NOMO-1 (cell line): Measurements from ENCODE around the gene CFL2.
"Not testable (repeated sequence)": the region's sequence is repeated elsewhere in the genome, so short reads cannot be mapped to it uniquely, and the experiment has no call there.

Experiments used
- DNase-seq, 2 experiments: peaks; one replicate each; lab custom pipeline; 2025; ENCODE audit not compliant: unreplicated experiment in 2 of 2; lab: John Stamatoyannopoulos, UW

CFL2 gene

GRCh38 chr14:34711796-34712712 is 2.3 kb downstream of the CFL2 start:
- DNase-seq = no peak

- DNase-seq = no peak
Observed at GRCh38 chr14:34711169-34711568, 3.2 kb downstream of the CFL2 start.

- no peak for DNase-seq
Observed at GRCh38 chr14:34710744-34711143, 3.6 kb downstream of the CFL2 start.

GRCh38 chr14:34710006-34710405 is 4.4 kb downstream of the CFL2 start:
- DNase-seq = no peak

GRCh38 chr14:34707722-34708121 is 6.7 kb downstream of the CFL2 start:
- no peak for DNase-seq

GRCh38 chr14:34701808-34702207 is 12.6 kb downstream of the CFL2 start:
- no peak for DNase-seq

- no peak for DNase-seq
Observed at GRCh38 chr14:34700622-34701130, 13.7 kb downstream of the CFL2 start.

- no peak for DNase-seq
Observed at GRCh38 chr14:34699873-34700621, 14.3 kb downstream of the CFL2 start.

GRCh38 chr14:34694216-34694615 is 20.2 kb downstream of the CFL2 start:
- not testable (repeated sequence) for DNase-seq

GRCh38 chr14:34693228-34693939 is 21.0 kb downstream of the CFL2 start:
- DNase-seq = peak; percentile 49 to 54

GRCh38 chr14:34692898-34693227 is 21.5 kb downstream of the CFL2 start:
- DNase-seq = no peak

- DNase-seq = no peak
Observed at GRCh38 chr14:34692348-34692747, 22.0 kb downstream of the CFL2 start.

- no peak for DNase-seq
Observed at GRCh38 chr14:34691206-34691605, 23.2 kb downstream of the CFL2 start.

- no peak for DNase-seq
Observed at GRCh38 chr14:34688470-34689206, 25.8 kb downstream of the CFL2 start.

- DNase-seq = no peak
Observed at GRCh38 chr14:34685819-34686428, 28.5 kb downstream of the CFL2 start.

- peak; percentile 79 to 87 for DNase-seq
Observed at GRCh38 chr14:34684578-34684977, 29.8 kb downstream of the CFL2 start.

- peak; percentile 21 to 46 for DNase-seq
Observed at GRCh38 chr14:34682787-34683321, 31.5 kb downstream of the CFL2 start.

- DNase-seq = no peak
Observed at GRCh38 chr14:34680806-34681479, 33.5 kb downstream of the CFL2 start.

- DNase-seq = no peak
Observed at GRCh38 chr14:34678735-34679134, 35.7 kb downstream of the CFL2 start.
